HCT116 (cell line): Measurements from ENCODE around the gene SCN2B. TPM values are rescaled to one million over a fixed set of nuclear protein-coding genes. Genes with fewer than 3 reads are reported as not detected.

Experiments used
- ATAC-seq: fragments of 200-7000 bp; cut with Tn5 transposase; 2 replicates; pipeline ENCODE4 v1.9.1; 2020; ENCODE audit warnings: mild to moderate bottlenecking, moderate library complexity
- BruUV-seq: library from RNA; stranded (reverse); fragments of 400-500 nt; replicated peaks from 2 replicates; lab custom pipeline; 2021; lab: Mats Ljungman, UMichigan
- CTCF ChIA-PET: fragments of 300-600 bp; sonication (Branson Sonifier 250); formaldehyde crosslinking; loops from one replicate; lab custom pipeline; 2021; ENCODE audit warnings: antibody characterized with exemption; lab: Charles Lee
- POLR2A ChIA-PET: fragments of 300-600, 350-600 bp; sonication (Branson Sonifier 250); formaldehyde crosslinking; loops from one replicate; lab custom pipeline; 2021; ENCODE audit warnings: antibody characterized with exemption; lab: Charles Lee
- RAD21 ChIA-PET, 2 experiments: fragments of 300-600 bp; sonication (Branson Sonifier 250); formaldehyde crosslinking; loops; one replicate each; lab custom pipeline; 2023; ENCODE audit warnings: low total read pairs in 2 of 2; ENCODE audit not compliant: uncharacterized antibody in 2 of 2, unreplicated experiment in 2 of 2, low non-redundant PET in 1 of 2; lab: Charles Lee
- DNase-seq: peaks from one replicate; pipeline ENCODE4 v3.0.0-alpha.2; 2010; ENCODE audit warnings: low read depth, low spot score
- H2AFZ ChIP-seq: fragments of 200-600 bp; shearing (Covaris generic), sonication (generic); 2 replicates; pipeline ENCODE4 v1.6.1; 2017; ENCODE audit warnings: low read depth, mixed run types, mixed read lengths, antibody characterized with exemption, low read length; ENCODE audit not compliant: poor library complexity, severe bottlenecking
- H3K27ac ChIP-seq: 2 replicates; pipeline ENCODE4 v1.5.1; 2012; ENCODE audit warnings: low read depth, low read length
- H3K27me3 ChIP-seq: fragments of 200-600 bp; sonication (generic); 2 replicates; pipeline ENCODE4 v1.6.1; 2016; ENCODE audit warnings: mixed run types, low read length, mixed read lengths; ENCODE audit not compliant: insufficient read depth
- H3K36me3 ChIP-seq, 2 experiments: fragments of 200-500 bp in 1 of 2; fragments of 200-600 bp in 1 of 2; sonication (Bioruptor generic) in 1 of 2; sonication (generic) in 1 of 2; 2 replicates each; pipeline versions ENCODE4 v1.5.1 to v1.6.1; 2014 to 2016; ENCODE audit warnings: low read length in 2 of 2, inconsistent platforms in 1 of 2, mixed read lengths in 1 of 2, mixed run types in 1 of 2; ENCODE audit not compliant: insufficient read depth in 2 of 2, control insufficient read depth in 1 of 2
- H3K4me1 ChIP-seq, 2 experiments: fragments of 200-600 bp in 1 of 2; sonication (generic) in 1 of 2; 2 replicates each; pipeline versions ENCODE4 v1.5.1 to v1.6.1; 2012 to 2017; ENCODE audit warnings: low read length in 2 of 2, inconsistent platforms in 1 of 2, mild to moderate bottlenecking in 1 of 2, mixed read lengths in 1 of 2, mixed run types in 1 of 2, moderate library complexity in 1 of 2; ENCODE audit not compliant: insufficient read depth in 2 of 2, control insufficient read depth in 1 of 2
- H3K4me2 ChIP-seq: fragments of 200-600 bp; sonication (generic); 2 replicates; pipeline ENCODE4 v1.6.1; 2017; ENCODE audit warnings: mixed run types, low read length, mixed read lengths
- H3K4me3 ChIP-seq, 2 experiments: fragments of 200-600 bp in 1 of 2; sonication (generic) in 1 of 2; replicated peaks in 1 of 2; 2 replicates each; pipeline ENCODE4 v1.5.1; 2011 to 2016; ENCODE audit warnings: low read length in 2 of 2, control low read depth in 1 of 2, low read depth in 1 of 2, mild to moderate bottlenecking in 1 of 2, mixed read lengths in 1 of 2, mixed run types in 1 of 2
- H3K79me2 ChIP-seq: fragments of 200-600 bp; sonication (generic); 2 replicates; pipeline ENCODE4 v1.6.1; 2017; ENCODE audit warnings: mild to moderate bottlenecking, mixed run types, low read length, moderate library complexity, mixed read lengths; ENCODE audit not compliant: insufficient read depth
- H3K9ac ChIP-seq: fragments of 200-600 bp; sonication (generic); 2 replicates; pipeline ENCODE4 v1.6.1; 2016; ENCODE audit warnings: low read length, mixed read lengths
- H3K9me2 ChIP-seq: fragments of 200-600 bp; sonication (generic), shearing (Covaris generic); 2 replicates; pipeline ENCODE4 v1.6.1; 2017; ENCODE audit warnings: mixed run types, mild to moderate bottlenecking, moderate library complexity; ENCODE audit not compliant: insufficient read depth
- H3K9me3 ChIP-seq, 2 experiments: fragments of 200-500 bp in 1 of 2; fragments of 200-600 bp in 1 of 2; sonication (Bioruptor generic) in 1 of 2; sonication (generic) in 1 of 2; 2 replicates each; pipeline ENCODE4 v1.6.1; 2014 to 2017; ENCODE audit warnings: low read length in 2 of 2, mixed read lengths in 2 of 2, inconsistent platforms in 1 of 2, low read depth in 1 of 2, mild to moderate bottlenecking in 1 of 2, mixed run types in 1 of 2, moderate library complexity in 1 of 2; ENCODE audit not compliant: control insufficient read depth in 1 of 2, insufficient read depth in 1 of 2
- H4K20me1 ChIP-seq: fragments of 200-600 bp; sonication (generic), shearing (Covaris generic); 2 replicates; pipeline ENCODE4 v1.6.1; 2017; ENCODE audit warnings: mixed run types, mild to moderate bottlenecking, moderate library complexity; ENCODE audit not compliant: insufficient read depth
- CTCF ChIP-seq, 3 experiments: fragments of 200-600 bp in 1 of 3; sonication (generic) in 1 of 3; IDR thresholded peaks in 2 of 3; conservative IDR thresholded peaks in 1 of 3; 2 replicates each; pipeline ENCODE4 v1.5.1; 2012 to 2017; ENCODE audit warnings: low read depth in 2 of 3, low read length in 2 of 3, antibody characterized with exemption in 1 of 3, borderline replicate concordance in 1 of 3, control low read depth in 1 of 3, mild to moderate bottlenecking in 1 of 3, mixed read lengths in 1 of 3, mixed run types in 1 of 3, moderate library complexity in 1 of 3; ENCODE audit not compliant: insufficient read depth in 1 of 3
- EZH2phosphoT487 ChIP-seq: fragments of 200-600 bp; IDR thresholded peaks from 2 replicates; pipeline ENCODE4 v1.6.1; 2018; ENCODE audit warnings: antibody characterized with exemption, borderline replicate concordance
- JUND ChIP-seq: IDR thresholded peaks from 2 replicates; pipeline ENCODE4 v1.6.1; 2012
- SRF ChIP-seq: IDR thresholded peaks from 2 replicates; pipeline ENCODE4 v1.6.1; 2012; ENCODE audit warnings: low read depth
- TCF7L2 ChIP-seq: IDR thresholded peaks from 2 replicates; pipeline ENCODE4 v1.7.0; 2011; ENCODE audit warnings: borderline replicate concordance, inconsistent platforms; ENCODE audit not compliant: insufficient read depth, insufficient read length; ENCODE audit errors: extremely low read depth
- intact Hi-C: fragments of 100-400 bp; cut with micrococcal nuclease; formaldehyde crosslinking; loops from 2 replicates; pipeline ENCODE4 v1.10.0; 2022
- total RNA-seq: library from RNA; stranded (reverse); gene quantifications from one replicate; pipeline ENCODE4 v1.2.1, GENCODE V29; 2021; ENCODE audit not compliant: unreplicated experiment

The SCN2B gene
- total RNA-seq, 1 experiment from 2014 or later = not detected

DNA sequence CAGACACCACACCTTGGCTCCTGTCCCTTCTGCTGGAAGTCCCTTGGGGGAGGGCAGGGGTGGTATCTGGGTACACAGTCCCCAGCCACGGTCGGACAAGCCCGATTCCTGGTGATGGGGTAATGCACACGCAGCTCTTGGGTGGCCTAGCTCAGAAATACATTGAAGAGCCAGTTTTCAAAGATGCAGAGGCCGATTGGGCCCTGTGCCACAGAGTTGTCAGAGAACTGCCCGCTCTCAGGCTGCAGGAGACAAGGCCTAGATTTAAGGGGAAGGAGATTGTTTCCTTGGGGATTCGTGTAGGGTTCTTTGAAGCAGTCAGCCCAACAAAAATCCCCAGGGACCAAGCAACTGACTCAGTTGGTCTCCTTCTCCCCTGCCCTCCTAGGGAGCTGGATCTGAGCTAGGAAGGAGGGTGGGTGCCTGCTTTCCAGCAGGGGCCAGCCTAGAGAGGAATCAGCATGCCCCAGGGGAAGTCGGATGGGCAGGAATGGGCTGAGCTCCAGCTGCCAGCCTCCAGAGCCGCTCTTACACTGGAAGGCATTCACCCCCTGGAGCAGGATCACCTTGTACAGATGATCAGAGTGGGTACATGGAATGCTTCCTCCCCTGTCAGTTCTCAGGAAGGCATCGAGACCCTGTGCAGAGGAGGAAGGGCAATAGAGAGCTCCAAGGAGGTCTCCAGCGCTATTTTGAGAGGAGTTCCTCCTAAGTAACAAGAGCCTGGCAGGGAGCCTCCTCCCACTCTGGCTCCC lies 20.5 kb downstream of the SCN2B start:
- ChIA-PET CTCF (interaction anchor here (0.8 to 2.3 kb wide), 7 partner anchors 9 to 140 kb away, joined by 3 to 14 read pairs (median 3); no protein-coding TSS in a partner anchor), POLR2A (interaction anchor here (1.3 to 1.7 kb wide), 3 partner anchors 9 to 29 kb away, joined by 3 to 4 read pairs (median 4); no protein-coding TSS in a partner anchor), RAD21 (interaction anchor here (1.0 to 1.3 kb wide), 2 partner anchors 15 kb away, joined by 3 to 4 read pairs; no protein-coding TSS in a partner anchor)
- H3K36me3 ChIP-seq = no peaks in the 10 kb centered on the region
- H3K9me2 ChIP-seq = no peaks in the 10 kb centered on the region
- intact Hi-C loops = loop anchor here (10.0 kb wide), 1 partner anchor 539 kb away; no protein-coding TSS in a partner anchor
- H3K9me3 ChIP-seq = no peaks in the 10 kb centered on the region
- ATAC-seq = peak; percentile 19
- no peaks in the 10 kb centered on the region for H3K79me2 ChIP-seq
- H3K9ac ChIP-seq = 0 out of 2 replicates have a peak overlapping the region, but pooled peaks have one; percentile 9
- no peak for TF ChIP-seq JUND
- TF ChIP-seq CTCF (IDR thresholded peaks at IDR 0.05 in 2 of 3, conservative IDR thresholded peaks at IDR 0.05 in 1 of 3; ENCODE audit: borderline replicate concordance in 1 of 3, insufficient read depth in 1 of 3, low read depth in 2 of 3, low read length in 2 of 3) = no peak
- TF ChIP-seq EZH2phosphoT487 = no peak
- no peak for TF ChIP-seq SRF
- TF ChIP-seq TCF7L2 = no peak
- H3K27me3 ChIP-seq = no peaks in the 10 kb centered on the region
- H3K4me1 ChIP-seq = peaks cover 10 to 24% of the 10 kb centered on the region in 2 experiments; a peak in 3 of 4 replicates
- peak overlapping the region in 1 of 2 experiments; percentile 8; a peak in 1 of 4 replicates for H3K4me3 ChIP-seq
- no peaks in the 10 kb centered on the region for H4K20me1 ChIP-seq
- no TSS peak for BruUV-seq
- DNase-seq = no peak
- H2AFZ ChIP-seq = peak overlapping the region; percentile 55
- H3K4me2 ChIP-seq = peak overlapping the region; percentile 64
- H3K27ac ChIP-seq = no peak overlapping the region
